Measurements from ENCODE around the gene DNAJC1. TPM values are rescaled to one million over a fixed set of nuclear protein-coding genes. Genes with fewer than 3 reads are reported as not detected.

The DNAJC1 gene
- total and polyA plus RNA-seq, 2 of the 4 experiments (the other 2 are of a cell fraction), result 12.7 to 13.3 TPM

GRCh38 chr10:21912625-21913024, 90.9 kb downstream of the DNAJC1 start:
- H4K8ac ChIP-seq (ENCODE audit: low read depth in 2 of 2, low read length in 2 of 2), result peak overlapping the region in 1 of 2 experiments; percentile 36; a peak in 1 of 4 replicates
- no peak overlapping the region for H2AK5ac ChIP-seq (ENCODE audit: low read depth, low read length)
- H3K56ac ChIP-seq (ENCODE audit: extremely low read depth, insufficient read depth, low read length), result no peak overlapping the region
- H2BK20ac ChIP-seq (ENCODE audit: low read depth, low read length), result no peak overlapping the region
- POLR2A ChIA-PET (ENCODE audit: unreplicated experiment), result no interaction called here
- intact Hi-C loops (cut with micrococcal nuclease), result loop anchor here (5.0 kb wide), 1 partner anchor 150 kb away; no protein-coding TSS in a partner anchor
- H3K9ac ChIP-seq (ENCODE audit: low read depth, low read length), result no peak overlapping the region
- peak overlapping the region; percentile 7; the same call in 1 of the 2 replicates for H3K27ac ChIP-seq (ENCODE audit: insufficient read depth, low read length)
- peaks cover 2% of the 10 kb centered on the region for H3K4me1 ChIP-seq (ENCODE audit: control insufficient read depth, insufficient read depth, low read length)
- no peaks in the 10 kb centered on the region for H3K27me3 ChIP-seq (ENCODE audit: control insufficient read depth, insufficient read depth, low read length)
- H2AK9ac ChIP-seq (replicated peaks; ENCODE audit: low read depth, low read length, poor library complexity), result no peak overlapping the region
- 0 out of 2 replicates have a peak overlapping the region, but pooled peaks have one; percentile 27 for H4K5ac ChIP-seq (ENCODE audit: low read depth, low read length)
- H3K23ac ChIP-seq (ENCODE audit: low read depth, low read length), result no peak overlapping the region
- H3K79me1 ChIP-seq (ENCODE audit: low read depth in 1 of 2, low read length in 2 of 2), result no peaks in the 10 kb centered on the region
- DNase-seq (peak; percentile 2), ATAC-seq (ENCODE audit: low read depth) (peak; percentile 67)
- H2AFZ ChIP-seq (replicated peaks; ENCODE audit: low read length, poor library complexity), result no peak overlapping the region
- dilution Hi-C loops (cut with HindIII; ENCODE audit: low sequenced_read_pairs, unreplicated experiment), result no loop called here
- H2BK5ac ChIP-seq (ENCODE audit: low read depth, low read length, poor library complexity, severe bottlenecking), result no peak overlapping the region
- no peaks in the 10 kb centered on the region for H4K20me1 ChIP-seq (ENCODE audit: insufficient read depth, low read length)
- no peaks in the 10 kb centered on the region for H3K9me1 ChIP-seq (ENCODE audit: insufficient read depth, low read length)
- H3K4me2 ChIP-seq (ENCODE audit: low read depth, low read length), result no peak overlapping the region; the same call in 1 of the 2 replicates
- BruUV-seq (replicated peaks), result no TSS peak
- peak overlapping the region; percentile 27 for H3K14ac ChIP-seq (replicated peaks; ENCODE audit: low read depth, low read length)
- H4K91ac ChIP-seq (ENCODE audit: insufficient read depth, low read depth, low read length), result no peak overlapping the region
- TF ChIP-seq NFE2L2 (IDR thresholded peaks at IDR 0.05; ENCODE audit: low read depth, low read length), result no peak
- H3K36me3 ChIP-seq (ENCODE audit: control insufficient read depth, insufficient read depth, low read length), result no peaks in the 10 kb centered on the region
- WGBS, 2 experiments (ENCODE audit: extremely low coverage in 2 of 2, insufficient read length in 1 of 2), result no CpG with 5 or more reads among the region's 2 CpGs
- in situ Hi-C loops (cut with MboI; ENCODE audit: low sequenced_read_pairs), result no loop called here
- H3K18ac ChIP-seq (ENCODE audit: low read depth, low read length), result 0 out of 2 replicates have a peak overlapping the region, but pooled peaks have one; percentile 18
- H3K4me3 ChIP-seq (ENCODE audit: insufficient read depth, low read depth, low read length), result no peak overlapping the region
- CTCF ChIA-PET, result interaction anchor here (0.7 to 1.2 kb wide), 2 partner anchors 10 to 673 kb away, joined by 3 read pairs; no protein-coding TSS in a partner anchor
- 0 out of 2 replicates have a peak overlapping the region, but pooled peaks have one; percentile 28 for H3K4ac ChIP-seq (ENCODE audit: low read depth, low read length)
- H2BK15ac ChIP-seq (ENCODE audit: low read depth, low read length), result no peak overlapping the region
- H3K9me3 ChIP-seq (ENCODE audit: control insufficient read depth, insufficient read depth, low read length), result no peaks in the 10 kb centered on the region
- H2BK120ac ChIP-seq (ENCODE audit: low read depth, low read length), result no peak overlapping the region

Data from IMR-90 (cell line).